GM23338 (cell line): ENCODE results near the gene SPINK8.

Source experiments
- EZH2 ChIP-seq: fragments of 200-600 bp; sonication (generic); IDR thresholded peaks from one replicate; pipeline ENCODE4 v1.8.0; 2017; ENCODE audit warnings: antibody characterized with exemption, mild to moderate bottlenecking, low read depth; ENCODE audit not compliant: unreplicated experiment
- TF ChIP-seq, protein P1 (sequence below), 2 experiments: fragments of 200-600 bp in 1 of 2; sonication (generic) in 1 of 2; conservative IDR thresholded peaks; 2 replicates each; pipeline versions ENCODE4 v1.5.1 to v1.6.1; 2016 to 2017; ENCODE audit warnings: antibody characterized with exemption in 2 of 2, low read depth in 2 of 2, mild to moderate bottlenecking in 2 of 2, moderate library complexity in 1 of 2
- TF ChIP-seq, protein P2 (sequence below): IDR thresholded peaks from one replicate; pipeline ENCODE4 v1.6.1; 2018; ENCODE audit warnings: antibody characterized with exemption; ENCODE audit not compliant: unreplicated experiment

DNA sequence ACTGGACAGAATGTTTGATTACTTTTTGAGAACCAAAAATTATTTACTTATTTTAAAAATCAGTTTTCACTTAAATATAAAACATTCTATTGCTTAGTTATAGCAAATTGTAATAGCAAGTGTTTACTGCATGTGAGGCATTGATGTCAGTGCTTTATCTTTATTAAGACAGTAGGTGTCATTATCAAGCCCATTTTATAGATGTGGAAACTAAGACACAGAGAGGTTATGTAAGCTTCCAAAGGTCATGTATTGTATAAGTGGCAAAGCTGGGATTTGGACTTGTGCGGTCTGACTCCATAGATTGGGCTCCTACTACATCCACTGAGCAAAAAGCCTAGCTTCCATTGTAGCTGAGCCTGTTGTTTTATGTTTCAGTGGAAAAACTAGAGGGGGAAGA lies 74.9 kb downstream of the SPINK8 start:
- TF ChIP-seq, protein P1, sequence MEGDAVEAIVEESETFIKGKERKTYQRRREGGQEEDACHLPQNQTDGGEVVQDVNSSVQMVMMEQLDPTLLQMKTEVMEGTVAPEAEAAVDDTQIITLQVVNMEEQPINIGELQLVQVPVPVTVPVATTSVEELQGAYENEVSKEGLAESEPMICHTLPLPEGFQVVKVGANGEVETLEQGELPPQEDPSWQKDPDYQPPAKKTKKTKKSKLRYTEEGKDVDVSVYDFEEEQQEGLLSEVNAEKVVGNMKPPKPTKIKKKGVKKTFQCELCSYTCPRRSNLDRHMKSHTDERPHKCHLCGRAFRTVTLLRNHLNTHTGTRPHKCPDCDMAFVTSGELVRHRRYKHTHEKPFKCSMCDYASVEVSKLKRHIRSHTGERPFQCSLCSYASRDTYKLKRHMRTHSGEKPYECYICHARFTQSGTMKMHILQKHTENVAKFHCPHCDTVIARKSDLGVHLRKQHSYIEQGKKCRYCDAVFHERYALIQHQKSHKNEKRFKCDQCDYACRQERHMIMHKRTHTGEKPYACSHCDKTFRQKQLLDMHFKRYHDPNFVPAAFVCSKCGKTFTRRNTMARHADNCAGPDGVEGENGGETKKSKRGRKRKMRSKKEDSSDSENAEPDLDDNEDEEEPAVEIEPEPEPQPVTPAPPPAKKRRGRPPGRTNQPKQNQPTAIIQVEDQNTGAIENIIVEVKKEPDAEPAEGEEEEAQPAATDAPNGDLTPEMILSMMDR (conservative IDR thresholded peaks at IDR 0.05; ENCODE audit: low read depth in 2 of 2) = no peak
- TF ChIP-seq, protein P2, sequence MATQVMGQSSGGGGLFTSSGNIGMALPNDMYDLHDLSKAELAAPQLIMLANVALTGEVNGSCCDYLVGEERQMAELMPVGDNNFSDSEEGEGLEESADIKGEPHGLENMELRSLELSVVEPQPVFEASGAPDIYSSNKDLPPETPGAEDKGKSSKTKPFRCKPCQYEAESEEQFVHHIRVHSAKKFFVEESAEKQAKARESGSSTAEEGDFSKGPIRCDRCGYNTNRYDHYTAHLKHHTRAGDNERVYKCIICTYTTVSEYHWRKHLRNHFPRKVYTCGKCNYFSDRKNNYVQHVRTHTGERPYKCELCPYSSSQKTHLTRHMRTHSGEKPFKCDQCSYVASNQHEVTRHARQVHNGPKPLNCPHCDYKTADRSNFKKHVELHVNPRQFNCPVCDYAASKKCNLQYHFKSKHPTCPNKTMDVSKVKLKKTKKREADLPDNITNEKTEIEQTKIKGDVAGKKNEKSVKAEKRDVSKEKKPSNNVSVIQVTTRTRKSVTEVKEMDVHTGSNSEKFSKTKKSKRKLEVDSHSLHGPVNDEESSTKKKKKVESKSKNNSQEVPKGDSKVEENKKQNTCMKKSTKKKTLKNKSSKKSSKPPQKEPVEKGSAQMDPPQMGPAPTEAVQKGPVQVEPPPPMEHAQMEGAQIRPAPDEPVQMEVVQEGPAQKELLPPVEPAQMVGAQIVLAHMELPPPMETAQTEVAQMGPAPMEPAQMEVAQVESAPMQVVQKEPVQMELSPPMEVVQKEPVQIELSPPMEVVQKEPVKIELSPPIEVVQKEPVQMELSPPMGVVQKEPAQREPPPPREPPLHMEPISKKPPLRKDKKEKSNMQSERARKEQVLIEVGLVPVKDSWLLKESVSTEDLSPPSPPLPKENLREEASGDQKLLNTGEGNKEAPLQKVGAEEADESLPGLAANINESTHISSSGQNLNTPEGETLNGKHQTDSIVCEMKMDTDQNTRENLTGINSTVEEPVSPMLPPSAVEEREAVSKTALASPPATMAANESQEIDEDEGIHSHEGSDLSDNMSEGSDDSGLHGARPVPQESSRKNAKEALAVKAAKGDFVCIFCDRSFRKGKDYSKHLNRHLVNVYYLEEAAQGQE = no peak
- no peak for TF ChIP-seq EZH2
